Sigmoid colon (tissue), 7 donors: ENCODE results near the gene OR2V1. TPM values are rescaled to one million over a fixed set of nuclear protein-coding genes. Genes with fewer than 3 reads are reported as not detected.

Experiments used
- DNase-seq: peaks from one replicate; pipeline ENCODE4 v3.0.0-alpha.2; 2019
- H3K27ac ChIP-seq, 4 donors: fragments of 200-600 bp; sonication (generic); one replicate each; pipeline ENCODE4 v1.5.1; 2016 to 2019; ENCODE audit warnings: mild to moderate bottlenecking in 1 of 4
- H3K27me3 ChIP-seq, 3 donors: fragments of 200-600 bp; sonication (generic); one replicate each; pipeline ENCODE4 v1.5.1; 2019; ENCODE audit warnings: mild to moderate bottlenecking in 1 of 3
- H3K36me3 ChIP-seq, 4 donors: fragments of 200-600 bp; sonication (generic); one replicate each; pipeline ENCODE4 v1.5.1; 2016 to 2019
- H3K4me1 ChIP-seq, 4 donors: fragments of 200-600 bp; sonication (generic); one replicate each; pipeline ENCODE4 v1.5.1; 2017 to 2019
- H3K4me3 ChIP-seq, 4 donors: fragments of 200-600 bp; sonication (generic); one replicate each; pipeline ENCODE4 v1.5.1; 2017 to 2019; ENCODE audit warnings: mild to moderate bottlenecking in 2 of 4, moderate library complexity in 1 of 4
- H3K9me3 ChIP-seq, 4 donors: fragments of 200-600 bp in 3 of 4; sonication (generic) in 3 of 4; one replicate each; pipeline versions ENCODE4 v1.5.1 to v1.6.1; 2013 to 2019
- CTCF ChIP-seq, 4 experiments: fragments of 450-650 bp in 3 of 4; fragments of 200-600 bp in 1 of 4; IDR thresholded peaks; one replicate each; pipeline ENCODE4 v1.5.1; 2016 to 2019; ENCODE audit warnings: antibody characterized with exemption in 4 of 4, mild to moderate bottlenecking in 3 of 4, moderate library complexity in 2 of 4
- EP300 ChIP-seq, 4 donors: sonication (generic); formaldehyde crosslinking; IDR thresholded peaks; one replicate each; pipeline ENCODE4 v1.6.1; 2017; ENCODE audit warnings: antibody characterized with exemption in 4 of 4
- POLR2A ChIP-seq, 2 donors: fragments of 450-650 bp; IDR thresholded peaks; one replicate each; pipeline ENCODE4 v1.6.1; 2016; ENCODE audit warnings: antibody characterized with exemption in 2 of 2, mild to moderate bottlenecking in 2 of 2, moderate library complexity in 2 of 2
- POLR2AphosphoS5 ChIP-seq, 4 donors: sonication (generic); formaldehyde crosslinking; IDR thresholded peaks; one replicate each; pipeline ENCODE4 v1.6.1; 2017; ENCODE audit warnings: antibody characterized with exemption in 4 of 4
- WGBS, 2 donors: extraction: QIAGEN DNeasy Blood & Tissue Kit; methylation state at CpG; one replicate each; pipeline ENCODE4 v1.1.7; 2013; 5-methylcytosine and 5-hydroxymethylcytosine counted together
- intact Hi-C: fragments of 100-400 bp; cut with DNase I; formaldehyde crosslinking; loops from one replicate; pipeline ENCODE4 v1.15.1; 2023
- polyA plus RNA-seq, 3 donors: library from polyadenylated mRNA; stranded (reverse); fragments of 200-250 nt; gene quantifications; one replicate each; pipeline ENCODE4 v1.2.3, GENCODE V29; 2013
- total RNA-seq, 4 donors: library from RNA; depleted of rRNA; stranded (reverse); fragments of >200 nt; gene quantifications; one replicate each; pipeline ENCODE4 v1.1.0, GENCODE V29; 2016
- donor health status: healthy with polysubstance abuse.
- donor health status: Bipolar disorder and iron deficiency.
- donor health status: healthy.

The OR2V1 gene
- total and polyA plus RNA-seq, 7 donors: not detected

GRCh38 chr5:181127907-181128626, 2.9 kb downstream of the OR2V1 start:
- Histone ChIP-seq H3K9me3 (no peaks in the 10 kb centered on the region), H3K4me1 (no peaks in the 10 kb centered on the region), H3K27me3 (peaks cover 0 to 71% (median 1%) of the 10 kb centered on the region in 3 donors), H3K27ac (no peak overlapping the region), H3K36me3 (no peaks in the 10 kb centered on the region), H3K4me3 (no peak overlapping the region)
- TF ChIP-seq POLR2A (IDR thresholded peaks at IDR 0.05) (no peak), POLR2AphosphoS5 (IDR thresholded peaks at IDR 0.05) (no peak)
- intact Hi-C loops: no loop called here
- WGBS, 2 donors: 68 to 72% methylated on average over 15 of the region's 15 CpGs
- DNase-seq: peak; percentile 46

- intact Hi-C loops: no loop called here
- peaks cover 0 to 72% (median 0%) of the 10 kb centered on the region in 3 donors for H3K27me3 ChIP-seq
- WGBS, 2 donors: 84 to 90% methylated on average over 10 of the region's 10 CpGs
Measured at GRCh38 chr5:181127456-181127855, 3.5 kb downstream of the OR2V1 start.

GRCh38 chr5:181126841-181127240, 4.1 kb downstream of the OR2V1 start:
- peak; percentile 25 for DNase-seq
- H3K36me3 ChIP-seq: no peaks in the 10 kb centered on the region
- H3K27ac ChIP-seq: no peak overlapping the region
- WGBS, 2 donors: 73 to 74% methylated on average over 18 of the region's 18 CpGs
- peaks cover 0 to 74% (median 0%) of the 10 kb centered on the region in 3 donors for H3K27me3 ChIP-seq
- intact Hi-C loops: no loop called here
- H3K4me1 ChIP-seq: no peaks in the 10 kb centered on the region
- no peaks in the 10 kb centered on the region for H3K9me3 ChIP-seq
- H3K4me3 ChIP-seq: no peak overlapping the region
- TF ChIP-seq EP300 (IDR thresholded peaks at IDR 0.05) (no peak), POLR2A (IDR thresholded peaks at IDR 0.05) (no peak), CTCF (IDR thresholded peaks at IDR 0.05) (no peak), POLR2AphosphoS5 (IDR thresholded peaks at IDR 0.05) (no peak)

More at GRCh38 chr5:181127456-181127855, 3.5 kb downstream of the OR2V1 start:
- TF ChIP-seq POLR2AphosphoS5 (IDR thresholded peaks at IDR 0.05) (no peak), EP300 (IDR thresholded peaks at IDR 0.05) (no peak), CTCF (IDR thresholded peaks at IDR 0.05) (no peak), POLR2A (IDR thresholded peaks at IDR 0.05) (no peak)
- Histone ChIP-seq H3K9me3 (no peaks in the 10 kb centered on the region), H3K4me3 (no peak overlapping the region), H3K27ac (no peak overlapping the region), H3K4me1 (no peaks in the 10 kb centered on the region), H3K36me3 (no peaks in the 10 kb centered on the region)
- peak; percentile 25 for DNase-seq

GRCh38 chr5:181124526-181124925, 6.4 kb downstream of the OR2V1 start:
- peaks cover 0 to 77% (median 5%) of the 10 kb centered on the region in 3 donors for H3K27me3 ChIP-seq
- H3K4me3 ChIP-seq: no peak overlapping the region
- no peak overlapping the region for H3K27ac ChIP-seq
- no peaks in the 10 kb centered on the region for H3K9me3 ChIP-seq
- 86% methylated on average over 3 of the region's 3 CpGs for WGBS, 2 donors
- no peaks in the 10 kb centered on the region for H3K36me3 ChIP-seq
- DNase-seq: peak; percentile 21
- no peaks in the 10 kb centered on the region for H3K4me1 ChIP-seq
- intact Hi-C loops: no loop called here
- TF ChIP-seq POLR2A (IDR thresholded peaks at IDR 0.05): no peak

- intact Hi-C loops: no loop called here
- DNase-seq: peak; percentile 69
- H3K27me3 ChIP-seq: peaks cover 5 to 78% (median 11%) of the 10 kb centered on the region in 3 donors
- H3K4me1 ChIP-seq: no peaks in the 10 kb centered on the region
- H3K4me3 ChIP-seq: no peak overlapping the region
- no peaks in the 10 kb centered on the region for H3K9me3 ChIP-seq
- 61 to 74% methylated on average over 28 of the region's 28 CpGs for WGBS, 2 donors
- H3K36me3 ChIP-seq: no peaks in the 10 kb centered on the region
- H3K27ac ChIP-seq: no peak overlapping the region
- TF ChIP-seq EP300 (IDR thresholded peaks at IDR 0.05) (no peak), POLR2AphosphoS5 (IDR thresholded peaks at IDR 0.05) (no peak)
Measured at GRCh38 chr5:181121675-181122561, 9.1 kb downstream of the OR2V1 start.

- no peaks in the 10 kb centered on the region for H3K36me3 ChIP-seq
- H3K4me3 ChIP-seq: no peak overlapping the region
- WGBS, 2 donors: 81 to 83% methylated on average over 5 of the region's 5 CpGs
- no peak overlapping the region for H3K27ac ChIP-seq
- peaks cover 10 to 85% (median 15%) of the 10 kb centered on the region in 3 donors for H3K27me3 ChIP-seq
- no peak for TF ChIP-seq EP300 (IDR thresholded peaks at IDR 0.05)
- no peak for TF ChIP-seq POLR2A (IDR thresholded peaks at IDR 0.05)
- TF ChIP-seq CTCF (IDR thresholded peaks at IDR 0.05): no peak
- no peak for TF ChIP-seq POLR2AphosphoS5 (IDR thresholded peaks at IDR 0.05)
- no peak for DNase-seq
- no peaks in the 10 kb centered on the region for H3K4me1 ChIP-seq
- intact Hi-C loops: no loop called here
- no peaks in the 10 kb centered on the region for H3K9me3 ChIP-seq
Measured at GRCh38 chr5:181120761-181121160, 10.2 kb downstream of the OR2V1 start.
